IMR-90 (cell line): ENCODE results near the gene MICOS13. TPM values are rescaled to one million over a fixed set of nuclear protein-coding genes. Genes with fewer than 3 reads are reported as not detected.
A peak's percentile ranks its signal among the peaks of the same experiment; 100 is the strongest.

Experiments
- ATAC-seq: fragments of 200-7000 bp; cut with Tn5 transposase; 2 replicates; pipeline ENCODE4 v1.9.1; 2020; ENCODE audit warnings: low read depth, mild to moderate bottlenecking, moderate library complexity
- BruUV-seq: library from RNA; stranded (reverse); fragments of 400-500 nt; replicated peaks from 2 replicates; lab custom pipeline; 2021; lab: Mats Ljungman, UMichigan
- CTCF ChIA-PET: fragments of 300-600 bp; formaldehyde crosslinking; extraction: SDS; loops from one replicate; lab custom pipeline; 2021; ENCODE audit warnings: antibody characterized with exemption; lab: Yijun Ruan, JAX
- POLR2A ChIA-PET: fragments of 300-600 bp; sonication (Branson Sonifier 250); formaldehyde crosslinking; loops from one replicate; lab custom pipeline; 2022; ENCODE audit warnings: antibody characterized with exemption; ENCODE audit not compliant: unreplicated experiment; lab: Charles Lee
- DNase-seq: peaks from one replicate; pipeline ENCODE4 v3.0.0; 2013
- H2AFZ ChIP-seq: replicated peaks from 2 replicates; pipeline ENCODE3; 2013; ENCODE audit warnings: low read length, mild to moderate bottlenecking; ENCODE audit not compliant: poor library complexity
- H2AK5ac ChIP-seq: 2 replicates; pipeline ENCODE4 v1.6.1; 2013; ENCODE audit warnings: low read depth, low read length, inconsistent platforms
- H2AK9ac ChIP-seq: replicated peaks from 2 replicates; pipeline ENCODE3; 2013; ENCODE audit warnings: mild to moderate bottlenecking, low read depth, low read length, moderate library complexity; ENCODE audit not compliant: poor library complexity
- H2BK120ac ChIP-seq: 2 replicates; pipeline ENCODE4 v1.6.1; 2013; ENCODE audit warnings: low read depth, low read length, inconsistent platforms
- H2BK15ac ChIP-seq: 3 replicates; pipeline ENCODE4 v1.6.1; 2013; ENCODE audit warnings: low read depth, low read length, inconsistent platforms
- H2BK20ac ChIP-seq: 2 replicates; pipeline ENCODE4 v1.6.1; 2013; ENCODE audit warnings: low read depth, mild to moderate bottlenecking, inconsistent platforms, low read length, moderate library complexity
- H2BK5ac ChIP-seq: 2 replicates; pipeline ENCODE4 v1.6.1; 2013; ENCODE audit warnings: mild to moderate bottlenecking, low read depth, low read length, inconsistent platforms; ENCODE audit not compliant: poor library complexity, severe bottlenecking
- H3K14ac ChIP-seq: replicated peaks from 2 replicates; pipeline ENCODE4 v1.6.1; 2013; ENCODE audit warnings: low read depth, low read length, inconsistent platforms
- H3K18ac ChIP-seq: 2 replicates; pipeline ENCODE4 v1.6.1; 2013; ENCODE audit warnings: low read depth, low read length, control low read depth
- H3K23ac ChIP-seq: 2 replicates; pipeline ENCODE4 v1.6.1; 2013; ENCODE audit warnings: low read depth, low read length, inconsistent platforms
- H3K27ac ChIP-seq: 2 replicates; pipeline ENCODE4 v1.5.1; 2013; ENCODE audit warnings: mild to moderate bottlenecking, control low read depth, low read length; ENCODE audit not compliant: insufficient read depth
- H3K27me3 ChIP-seq: 2 replicates; pipeline ENCODE4 v1.6.1; 2013; ENCODE audit warnings: low read length; ENCODE audit not compliant: control insufficient read depth, insufficient read depth
- H3K36me3 ChIP-seq: 2 replicates; pipeline ENCODE4 v1.6.1; 2013; ENCODE audit warnings: low read length, mixed read lengths; ENCODE audit not compliant: control insufficient read depth, insufficient read depth
- H3K4ac ChIP-seq: 2 replicates; pipeline ENCODE4 v1.6.1; 2013; ENCODE audit warnings: low read depth, low read length, inconsistent platforms
- H3K4me1 ChIP-seq: 2 replicates; pipeline ENCODE4 v1.6.1; 2013; ENCODE audit warnings: low read length, mixed read lengths; ENCODE audit not compliant: control insufficient read depth, insufficient read depth
- H3K4me2 ChIP-seq: 2 replicates; pipeline ENCODE4 v1.6.1; 2013; ENCODE audit warnings: low read depth, mild to moderate bottlenecking, control low read depth, low read length, moderate library complexity
- H3K4me3 ChIP-seq: 2 replicates; pipeline ENCODE4 v1.5.1; 2013; ENCODE audit warnings: low read depth, mild to moderate bottlenecking, control low read depth, low read length, moderate library complexity; ENCODE audit not compliant: insufficient read depth
- H3K56ac ChIP-seq: 2 replicates; pipeline ENCODE4 v1.6.1; 2013; ENCODE audit warnings: low read length, inconsistent platforms; ENCODE audit not compliant: insufficient read depth; ENCODE audit errors: extremely low read depth
- H3K79me1 ChIP-seq, 2 experiments: 2 replicates each; pipeline ENCODE4 v1.6.1; 2013; ENCODE audit warnings: low read length in 2 of 2, inconsistent platforms in 1 of 2, low read depth in 1 of 2
- H3K9ac ChIP-seq: 2 replicates; pipeline ENCODE4 v1.6.1; 2013; ENCODE audit warnings: low read depth, low read length, control low read depth
- H3K9me1 ChIP-seq: 2 replicates; pipeline ENCODE4 v1.6.1; 2013; ENCODE audit warnings: low read length, inconsistent platforms; ENCODE audit not compliant: insufficient read depth
- H3K9me3 ChIP-seq: 2 replicates; pipeline ENCODE4 v1.6.1; 2013; ENCODE audit warnings: low read length; ENCODE audit not compliant: control insufficient read depth, insufficient read depth
- H4K20me1 ChIP-seq: 2 replicates; pipeline ENCODE4 v1.6.1; 2013; ENCODE audit warnings: low read length, inconsistent platforms; ENCODE audit not compliant: insufficient read depth
- H4K5ac ChIP-seq: 2 replicates; pipeline ENCODE4 v1.6.1; 2013; ENCODE audit warnings: mild to moderate bottlenecking, low read depth, low read length, control low read depth
- H4K8ac ChIP-seq, 2 experiments: 2 replicates each; pipeline ENCODE4 v1.6.1; 2013; ENCODE audit warnings: low read depth in 2 of 2, low read length in 2 of 2, control low read depth in 1 of 2, inconsistent platforms in 1 of 2
- H4K91ac ChIP-seq: 2 replicates; pipeline ENCODE4 v1.6.1; 2013; ENCODE audit warnings: low read depth, low read length, inconsistent platforms; ENCODE audit not compliant: insufficient read depth
- CEBPB ChIP-seq: IDR thresholded peaks from 2 replicates; pipeline ENCODE4 v1.6.1; 2012; ENCODE audit warnings: low read depth, low read length, improper control_type of control experiment
- MAFK ChIP-seq: IDR thresholded peaks from 2 replicates; pipeline ENCODE4 v1.6.1; 2012; ENCODE audit warnings: low read depth, low read length, improper control_type of control experiment
- SMC3 ChIP-seq: fragments of 150-350 bp; IDR thresholded peaks from 2 replicates; pipeline ENCODE4 v1.6.1; 2016; ENCODE audit warnings: low read depth, mild to moderate bottlenecking, antibody characterized with exemption, low read length, moderate library complexity
- WGBS, 2 experiments: methylation state at CpG; one replicate each; pipeline versions ENCODE4 v1.1.5 to v1.1.7; 2013; ENCODE audit warnings: missing lambda C conversion rate in 2 of 2; ENCODE audit not compliant: insufficient read length in 1 of 2; ENCODE audit errors: extremely low coverage in 2 of 2; 5-methylcytosine and 5-hydroxymethylcytosine counted together
- dilution Hi-C: fragments of 300-500 bp; cut with HindIII; formaldehyde crosslinking; loops from one replicate; pipeline ENCODE4 v1.14.3; 2018; ENCODE audit warnings: low sequenced_read_pairs; ENCODE audit not compliant: unreplicated experiment
- in situ Hi-C: fragments of 300-500 bp; cut with MboI; formaldehyde crosslinking; loops from 3 replicates; pipeline ENCODE4 v1.14.3; 2019; ENCODE audit warnings: low sequenced_read_pairs, inconsistent platforms, mixed read lengths
- intact Hi-C: fragments of 100-400 bp; cut with micrococcal nuclease; formaldehyde crosslinking; loops from 2 replicates; pipeline ENCODE4 v1.10.0; 2022
- polyA plus RNA-seq, 3 experiments: library from polyadenylated mRNA; depleted of rRNA; stranded (reverse); fragments of >200 nt; gene quantifications; 2 replicates each; pipeline ENCODE4 v1.2.3, GENCODE V29; 2012; ENCODE audit warnings: low replicate concordance in 1 of 3
- total RNA-seq: library from RNA; depleted of rRNA; stranded (reverse); fragments of >200 nt; gene quantifications from 2 replicates; pipeline ENCODE4 v1.2.3, GENCODE V29; 2012

MICOS13 gene
- total and polyA plus RNA-seq, 2 of the 4 experiments (the other 2 are of a cell fraction): 14.5 to 48.9 TPM

DNA sequence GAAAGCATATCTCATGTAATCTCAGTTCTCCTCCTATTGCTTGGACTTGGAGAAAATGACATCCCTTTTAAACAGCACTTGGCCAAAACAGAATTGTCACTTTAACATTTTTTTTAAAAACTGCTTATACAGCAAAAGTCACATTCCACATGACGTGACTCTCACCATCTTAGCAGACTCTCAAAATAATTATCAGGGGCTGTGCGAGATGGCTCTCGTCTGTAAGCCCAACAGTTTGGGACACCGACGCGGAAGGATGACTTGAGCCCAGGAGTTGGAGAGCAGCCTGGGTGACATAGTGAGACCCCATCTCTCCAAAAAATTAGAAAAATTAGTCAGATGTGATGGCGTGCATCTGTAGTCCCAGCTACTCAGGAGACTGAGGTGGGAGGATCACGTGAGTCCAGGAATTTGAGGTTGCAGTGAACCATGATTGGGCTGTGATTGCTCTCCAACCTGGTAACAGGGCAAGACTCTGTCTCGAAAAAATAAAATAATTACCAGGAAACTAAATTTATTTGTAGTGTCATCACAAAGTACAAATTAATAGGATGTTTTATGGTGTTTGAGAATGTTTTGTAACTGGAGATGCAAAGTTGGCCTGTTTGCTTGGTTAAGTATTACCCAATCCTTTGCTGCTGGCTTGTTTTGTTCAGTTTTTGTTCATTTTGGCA lies 48.6 kb downstream of the MICOS13 start:
- Histone ChIP-seq H2BK15ac (no peak overlapping the region), H3K56ac (no peak overlapping the region), H3K4me1 (peaks cover 16% of the 10 kb centered on the region), H4K8ac (no peak overlapping the region), H3K18ac (no peak overlapping the region), H3K9ac (no peak overlapping the region), H3K4me2 (peak overlapping the region; percentile 31; the same call in 1 of the 2 replicates), H4K20me1 (peaks cover 92% of the 10 kb centered on the region), H2AK5ac (no peak overlapping the region), H3K23ac (no peak overlapping the region), H3K36me3 (peaks cover 26% of the 10 kb centered on the region), H4K5ac (no peak overlapping the region), H3K9me3 (no peaks in the 10 kb centered on the region), H2BK20ac (no peak overlapping the region), H4K91ac (no peak overlapping the region), H2BK120ac (no peak overlapping the region), H3K4ac (no peak overlapping the region), H2BK5ac (peak overlapping the region; percentile 20), H2AK9ac (no peak overlapping the region), H3K27me3 (no peaks in the 10 kb centered on the region), H3K79me1 (peaks cover 6 to 76% of the 10 kb centered on the region in 2 experiments; a peak in 3 of 4 replicates), H3K14ac (no peak overlapping the region), H3K27ac (peak overlapping the region; percentile 2; the same call in 1 of the 2 replicates), H2AFZ (no peak overlapping the region), H3K9me1 (peaks cover 12% of the 10 kb centered on the region), H3K4me3 (no peak overlapping the region)
- POLR2A ChIA-PET: no interaction called here
- WGBS, 2 experiments: no CpG with 5 or more reads among the region's 9 CpGs
- 0 out of 2 replicates have a peak, but pooled peaks have one; percentile 7 for ATAC-seq
- intact Hi-C loops: no loop called here
- in situ Hi-C loops: no loop called here
- DNase-seq: no peak
- dilution Hi-C loops: no loop called here
- TF ChIP-seq CEBPB (peak; percentile 39; the same call in 1 of the 2 replicates), MAFK (peak; percentile 96), SMC3 (no peak)
- no TSS peak for BruUV-seq
- CTCF ChIA-PET: no interaction called here
